Parathyroid adenoma (tissue), 2 donors: ENCODE results near the gene TCF4.
A peak's percentile ranks its signal among the peaks of the same experiment; 100 is the strongest.

Source experiments
- H2AFZ ChIP-seq: fragments of 300-600 bp; sonication (generic); one replicate; pipeline ENCODE4 v1.7.0; 2017; ENCODE audit warnings: antibody characterized with exemption, mild to moderate bottlenecking
- H3K27ac ChIP-seq: fragments of 300-600 bp; sonication (generic); one replicate; pipeline ENCODE4 v1.7.0; 2017
- H3K27me3 ChIP-seq: fragments of 300-600 bp; sonication (generic); one replicate; pipeline ENCODE4 v1.7.0; 2017; ENCODE audit warnings: low read length; ENCODE audit not compliant: control insufficient read depth, insufficient read depth
- H3K36me3 ChIP-seq: fragments of 300-600 bp; sonication (generic); one replicate; pipeline ENCODE4 v1.7.0; 2017; ENCODE audit warnings: low read length; ENCODE audit not compliant: control insufficient read depth, insufficient read depth
- H3K4me1 ChIP-seq: fragments of 300-600 bp; sonication (generic); one replicate; pipeline ENCODE4 v1.7.0; 2017; ENCODE audit warnings: control low read depth
- H3K4me2 ChIP-seq: fragments of 300-600 bp; sonication (generic); one replicate; pipeline ENCODE4 v1.7.0; 2017; ENCODE audit warnings: low read length
- H3K4me3 ChIP-seq: fragments of 300-600 bp; sonication (generic); one replicate; pipeline ENCODE4 v1.7.0; 2017; ENCODE audit warnings: low read depth, low read length
- H3K79me2 ChIP-seq: fragments of 300-600 bp; sonication (generic); one replicate; pipeline ENCODE4 v1.7.0; 2017; ENCODE audit warnings: control low read depth
- H3K9ac ChIP-seq: fragments of 300-600 bp; sonication (generic); one replicate; pipeline ENCODE4 v1.7.0; 2017; ENCODE audit warnings: mild to moderate bottlenecking
- H3K9me3 ChIP-seq: fragments of 300-600 bp; sonication (generic); one replicate; pipeline ENCODE4 v1.7.0; 2017; ENCODE audit warnings: low read length; ENCODE audit not compliant: control insufficient read depth
- CTCF ChIP-seq: fragments of 300-600 bp; sonication (generic); IDR thresholded peaks from one replicate; pipeline ENCODE4 v1.7.0; 2017; ENCODE audit warnings: antibody characterized with exemption, mild to moderate bottlenecking
- donor health status: primary hyperparathyroidism.

The TCF4 gene

GRCh38 chr18:55550471-55550870 lies 37.5 kb downstream of the TCF4 start:
- Histone ChIP-seq H3K9ac (no peak overlapping the region), H3K36me3 (no peaks in the 10 kb centered on the region), H3K9me3 (no peaks in the 10 kb centered on the region), H3K4me2 (no peak overlapping the region), H3K27me3 (no peaks in the 10 kb centered on the region), H3K79me2 (peaks cover 5% of the 10 kb centered on the region), H3K4me3 (no peak overlapping the region), H3K4me1 (peaks cover 8% of the 10 kb centered on the region), H2AFZ (no peak overlapping the region), H3K27ac (no peak overlapping the region)
- TF ChIP-seq CTCF = no peak

- Histone ChIP-seq H3K4me2 (no peak overlapping the region), H3K36me3 (no peaks in the 10 kb centered on the region), H3K9me3 (no peaks in the 10 kb centered on the region), H2AFZ (no peak overlapping the region), H3K4me1 (peaks cover 8% of the 10 kb centered on the region), H3K9ac (no peak overlapping the region), H3K79me2 (peaks cover 5% of the 10 kb centered on the region), H3K4me3 (no peak overlapping the region), H3K27me3 (no peaks in the 10 kb centered on the region), H3K27ac (no peak overlapping the region)
- no peak for TF ChIP-seq CTCF
Observed at GRCh38 chr18:55549474-55550104, 38.4 kb downstream of the TCF4 start.

DNA sequence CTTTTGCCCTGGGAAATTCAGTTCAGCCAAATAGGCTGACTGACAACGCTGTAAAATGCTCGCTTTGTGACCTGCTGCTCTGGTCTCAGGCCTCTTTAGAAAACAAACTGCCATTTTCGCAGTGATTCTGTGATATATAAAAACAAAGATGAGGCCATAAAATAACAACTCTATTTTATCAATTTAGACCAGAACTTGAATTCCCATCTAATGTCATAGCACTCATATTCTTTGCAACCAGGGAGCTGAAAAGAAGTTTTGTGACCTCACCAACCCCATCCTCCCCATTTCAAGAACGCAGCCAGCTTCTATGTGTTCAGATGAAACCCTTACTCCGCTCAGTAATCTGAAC lies 40.3 kb downstream of the TCF4 start:
- no peaks in the 10 kb centered on the region for H3K36me3 ChIP-seq
- no peak overlapping the region for H3K27ac ChIP-seq
- no peak overlapping the region for H3K4me3 ChIP-seq
- peaks cover 3% of the 10 kb centered on the region for H3K79me2 ChIP-seq
- peaks cover 8% of the 10 kb centered on the region for H3K4me1 ChIP-seq
- peak overlapping the region; percentile 23 for H2AFZ ChIP-seq
- H3K27me3 ChIP-seq = no peaks in the 10 kb centered on the region
- no peak overlapping the region for H3K4me2 ChIP-seq
- no peak for TF ChIP-seq CTCF
- no peak overlapping the region for H3K9ac ChIP-seq
- H3K9me3 ChIP-seq = no peaks in the 10 kb centered on the region

GRCh38 chr18:55546851-55547704 lies 40.9 kb downstream of the TCF4 start:
- no peak overlapping the region for H3K27ac ChIP-seq
- H3K4me2 ChIP-seq = no peak overlapping the region
- H3K9ac ChIP-seq = no peak overlapping the region
- TF ChIP-seq CTCF = no peak
- H2AFZ ChIP-seq = peak overlapping the region; percentile 35
- peaks cover 8% of the 10 kb centered on the region for H3K4me1 ChIP-seq
- no peaks in the 10 kb centered on the region for H3K27me3 ChIP-seq
- H3K79me2 ChIP-seq = peaks cover 3% of the 10 kb centered on the region
- H3K36me3 ChIP-seq = no peaks in the 10 kb centered on the region
- no peak overlapping the region for H3K4me3 ChIP-seq
- H3K9me3 ChIP-seq = no peaks in the 10 kb centered on the region
